H9 (cell line): ENCODE measurements around the gene BRPF1. TPM values are rescaled to one million over a fixed set of nuclear protein-coding genes. Genes with fewer than 3 reads are reported as not detected.

Experiments used
- DNase-seq: peaks from one replicate; pipeline ENCODE4 v3.0.0-alpha.2; 2017
- H2AFZ ChIP-seq: one replicate; pipeline ENCODE4 v1.6.1; 2013; ENCODE audit warnings: mild to moderate bottlenecking, low read length, control low read depth, moderate library complexity
- H2AK5ac ChIP-seq: 2 replicates; pipeline ENCODE4 v1.6.1; 2013; ENCODE audit warnings: low read length, control low read depth, mixed read lengths; ENCODE audit not compliant: insufficient read length
- H2BK120ac ChIP-seq: one replicate; pipeline ENCODE4 v1.6.1; 2013; ENCODE audit warnings: low read depth, mild to moderate bottlenecking, low read length, control low read depth, inconsistent platforms; ENCODE audit not compliant: poor library complexity, severe bottlenecking
- H2BK12ac ChIP-seq: 2 replicates; pipeline ENCODE4 v1.6.1; 2013; ENCODE audit warnings: low read length, control low read depth, mixed read lengths, low read depth; ENCODE audit not compliant: insufficient read length
- H2BK15ac ChIP-seq: 2 replicates; pipeline ENCODE4 v1.6.1; 2013; ENCODE audit warnings: low read depth, low read length, control low read depth
- H2BK20ac ChIP-seq: one replicate; pipeline ENCODE4 v1.6.1; 2013; ENCODE audit warnings: low read depth, mild to moderate bottlenecking, low read length, control low read depth, inconsistent platforms; ENCODE audit not compliant: poor library complexity, severe bottlenecking
- H2BK5ac ChIP-seq: 2 replicates; pipeline ENCODE4 v1.6.1; 2013; ENCODE audit warnings: low read length, control low read depth, mixed read lengths; ENCODE audit not compliant: insufficient read length
- H3K14ac ChIP-seq: 2 replicates; pipeline ENCODE4 v1.6.1; 2013; ENCODE audit warnings: low read length, control low read depth; ENCODE audit not compliant: insufficient read depth
- H3K18ac ChIP-seq: 2 replicates; pipeline ENCODE4 v1.6.1; 2013; ENCODE audit warnings: low read depth, mild to moderate bottlenecking, mixed read lengths, low read length, control low read depth; ENCODE audit not compliant: insufficient read length
- H3K23ac ChIP-seq: 2 replicates; pipeline ENCODE4 v1.6.1; 2013; ENCODE audit warnings: low read length, control low read depth, mixed read lengths, low read depth; ENCODE audit not compliant: insufficient read length
- H3K23me2 ChIP-seq: 2 replicates; pipeline ENCODE4 v1.6.1; 2013; ENCODE audit warnings: low read depth, mild to moderate bottlenecking, mixed read lengths, low read length, control low read depth; ENCODE audit not compliant: insufficient read length, poor library complexity, severe bottlenecking
- H3K27ac ChIP-seq: 2 replicates; pipeline ENCODE4 v1.5.1; 2013; ENCODE audit warnings: low read length, control low read depth, mixed read lengths, low read depth; ENCODE audit not compliant: insufficient read length
- H3K27me3 ChIP-seq: 2 replicates; pipeline ENCODE4 v1.6.1; 2013; ENCODE audit warnings: low read length, control low read depth, inconsistent platforms; ENCODE audit not compliant: insufficient read depth
- H3K4ac ChIP-seq: 2 replicates; pipeline ENCODE4 v1.6.1; 2013; ENCODE audit warnings: low read depth, mild to moderate bottlenecking, control low read depth, inconsistent platforms, low read length, moderate library complexity
- H3K4me1 ChIP-seq: 2 replicates; pipeline ENCODE4 v1.6.1; 2013; ENCODE audit warnings: low read length, control low read depth, inconsistent platforms; ENCODE audit not compliant: insufficient read depth
- H3K4me2 ChIP-seq: 2 replicates; pipeline ENCODE4 v1.6.1; 2013; ENCODE audit warnings: low read length, control low read depth, mixed read lengths; ENCODE audit not compliant: insufficient read length, insufficient read depth
- H3K56ac ChIP-seq: 2 replicates; pipeline ENCODE4 v1.6.1; 2013; ENCODE audit warnings: low read depth, mild to moderate bottlenecking, mixed read lengths, low read length, control low read depth; ENCODE audit not compliant: insufficient read length
- H3K79me1 ChIP-seq: 2 replicates; pipeline ENCODE4 v1.6.1; 2013; ENCODE audit warnings: low read depth, mild to moderate bottlenecking, moderate library complexity, low read length, control low read depth, inconsistent platforms; ENCODE audit not compliant: insufficient read depth, poor library complexity, severe bottlenecking
- H3K79me2 ChIP-seq: 2 replicates; pipeline ENCODE4 v1.6.1; 2013; ENCODE audit warnings: low read length, control low read depth, inconsistent platforms; ENCODE audit not compliant: insufficient read depth
- H3K9ac ChIP-seq: 2 replicates; pipeline ENCODE4 v1.6.1; 2013; ENCODE audit warnings: low read length, control low read depth, mixed read lengths; ENCODE audit not compliant: insufficient read length; ENCODE audit errors: extremely low read depth
- H3K9me3 ChIP-seq: one replicate; pipeline ENCODE4 v1.6.1; 2013; ENCODE audit warnings: low read depth, low read length, inconsistent platforms; ENCODE audit not compliant: control insufficient read depth
- H3T11ph ChIP-seq: one replicate; pipeline ENCODE4 v1.6.1; 2013; ENCODE audit warnings: mild to moderate bottlenecking, low read length, control low read depth, inconsistent platforms
- H4K20me1 ChIP-seq: one replicate; pipeline ENCODE4 v1.6.1; 2013; ENCODE audit not compliant: control insufficient read depth, insufficient read length, insufficient read depth
- H4K5ac ChIP-seq: 2 replicates; pipeline ENCODE4 v1.6.1; 2013; ENCODE audit warnings: low read depth, mild to moderate bottlenecking, mixed read lengths, low read length, control low read depth; ENCODE audit not compliant: insufficient read length
- H4K8ac ChIP-seq: replicated peaks from 2 replicates; pipeline ENCODE4 v1.6.1; 2013; ENCODE audit warnings: low read length, control low read depth, mixed read lengths, low read depth; ENCODE audit not compliant: insufficient read length
- H4K91ac ChIP-seq: 2 replicates; pipeline ENCODE4 v1.6.1; 2013; ENCODE audit warnings: low read depth, mild to moderate bottlenecking, moderate library complexity, mixed read lengths, low read length, control low read depth; ENCODE audit not compliant: insufficient read length
- H3K27ac Mint-ChIP-seq, 3 experiments: 2 replicates in 2 of 3; 3 replicates in 1 of 3; pipeline ENCODE4 v1.8.0; 2020 to 2021; ENCODE audit warnings: mixed read lengths in 3 of 3, mild to moderate bottlenecking in 1 of 3, moderate library complexity in 1 of 3
- H3K27me3 Mint-ChIP-seq: 2 replicates; pipeline ENCODE4 v1.8.0; 2021; ENCODE audit warnings: low read depth, mild to moderate bottlenecking, moderate library complexity, mixed read lengths
- H3K36me3 Mint-ChIP-seq, 3 experiments: 2 replicates in 2 of 3; 3 replicates in 1 of 3; pipeline ENCODE4 v1.8.0; 2020 to 2021; ENCODE audit warnings: low read depth in 3 of 3, mixed read lengths in 3 of 3; ENCODE audit not compliant: insufficient read depth in 1 of 3
- H3K4me1 Mint-ChIP-seq, 2 experiments: 2 replicates each; pipeline ENCODE4 v1.8.0; 2020; ENCODE audit warnings: mixed read lengths in 2 of 2
- H3K4me3 Mint-ChIP-seq, 2 experiments: 2 replicates in 1 of 2; 3 replicates in 1 of 2; pipeline ENCODE4 v1.8.0; 2020 to 2021; ENCODE audit warnings: mild to moderate bottlenecking in 2 of 2, mixed read lengths in 2 of 2, moderate library complexity in 1 of 2
- H3K9me3 Mint-ChIP-seq, 2 experiments: 2 replicates in 1 of 2; 3 replicates in 1 of 2; pipeline ENCODE4 v1.8.0; 2020; ENCODE audit warnings: mild to moderate bottlenecking in 2 of 2, mixed read lengths in 2 of 2, moderate library complexity in 1 of 2
- WGBS: extraction: QIAGEN DNeasy Blood & Tissue Kit; methylation state at CpG from one replicate; pipeline ENCODE4 v1.1.7; 2013; ENCODE audit warnings: missing lambda C conversion rate, low lambda C conversion rate, mixed read lengths; ENCODE audit not compliant: insufficient read length; ENCODE audit errors: extremely low coverage; 5-methylcytosine and 5-hydroxymethylcytosine counted together
- total RNA-seq: library from RNA; stranded (reverse); gene quantifications from 2 replicates; pipeline ENCODE4 v1.2.1, GENCODE V29; 2021
- TF ChIP-seq, protein P1 (sequence below): fragments of 200-600 bp; sonication (generic); conservative IDR thresholded peaks from 3 replicates; pipeline ENCODE4 v1.8.0; 2021; ENCODE audit warnings: antibody characterized with exemption, mild to moderate bottlenecking

BRPF1 gene
- total RNA-seq, 1 experiment from 2014 or later, result 38.6 TPM

DNA sequence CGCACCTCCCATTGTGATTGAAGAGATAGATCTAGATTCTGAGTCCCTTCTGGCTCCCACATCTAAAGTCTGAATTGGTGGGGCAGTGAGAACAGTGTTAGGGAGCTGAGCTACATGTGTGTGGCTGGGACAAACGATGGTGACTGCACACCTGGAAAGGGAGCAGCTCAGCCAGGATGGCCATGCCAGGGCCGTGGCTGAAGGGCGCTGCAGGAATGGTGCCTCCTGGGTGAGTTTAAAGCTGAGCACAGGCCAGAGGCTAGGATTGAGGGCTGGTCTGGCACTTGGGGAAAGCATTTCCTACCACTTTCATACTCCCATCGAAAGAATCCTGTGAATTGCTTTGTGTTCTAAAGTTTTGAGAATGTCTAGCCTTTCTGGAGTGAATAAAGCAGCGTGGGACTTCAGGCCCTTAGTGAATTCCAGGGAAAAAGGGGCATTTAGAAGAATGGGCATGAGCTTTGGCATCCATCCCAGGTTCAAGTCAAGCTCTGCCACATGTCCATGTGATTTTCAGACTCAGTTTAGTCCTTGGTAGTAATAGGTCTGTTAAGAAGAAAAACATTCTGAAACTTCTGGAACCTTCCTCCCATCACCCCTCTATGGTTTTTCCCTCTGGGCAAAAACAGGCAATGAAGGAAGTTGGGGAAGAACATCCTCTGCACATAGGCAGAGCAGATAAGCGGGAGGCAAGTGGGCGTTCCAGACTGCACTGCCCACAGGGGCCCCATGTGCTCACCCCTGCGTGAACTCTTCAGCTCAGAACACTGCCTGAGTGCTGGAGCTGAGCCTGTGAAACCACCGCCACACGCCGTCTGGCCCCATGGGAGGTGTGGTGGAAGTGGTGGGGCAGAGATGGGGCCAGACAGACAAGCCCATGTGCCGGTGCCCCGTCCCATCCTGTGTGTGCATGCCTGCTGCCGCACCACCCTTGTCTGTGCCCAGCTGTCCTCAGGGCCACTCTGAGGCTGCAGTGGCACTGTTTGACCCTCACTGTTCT, 40.8 kb upstream of the BRPF1 start:
- DNase-seq, result no peak
- H2BK120ac ChIP-seq, result no peak overlapping the region
- H2BK20ac ChIP-seq, result no peak overlapping the region
- H3K27me3 ChIP-seq, result no peaks in the 10 kb centered on the region
- no peak overlapping the region for H3K4me2 ChIP-seq
- no peak overlapping the region for H3K4ac ChIP-seq
- no peaks in the 10 kb centered on the region for H3K9me3 ChIP-seq
- Mint-ChIP-seq H3K27ac (no peak overlapping the region), H3K9me3 (no peaks in the 10 kb centered on the region), H3K4me1 (no peaks in the 10 kb centered on the region; a peak in 1 of 4 replicates), H3K27me3 (no peaks in the 10 kb centered on the region; the same call in 1 of the 2 replicates), H3K4me3 (no peak overlapping the region), H3K36me3 (peaks cover 9 to 55% (median 29%) of the 10 kb centered on the region in 3 experiments; a peak in 6 of 7 replicates)
- H2AFZ ChIP-seq, result no peak overlapping the region
- H3K23ac ChIP-seq, result no peak overlapping the region
- no peak overlapping the region for H4K5ac ChIP-seq
- no peak overlapping the region for H3K14ac ChIP-seq
- TF ChIP-seq, protein P1, sequence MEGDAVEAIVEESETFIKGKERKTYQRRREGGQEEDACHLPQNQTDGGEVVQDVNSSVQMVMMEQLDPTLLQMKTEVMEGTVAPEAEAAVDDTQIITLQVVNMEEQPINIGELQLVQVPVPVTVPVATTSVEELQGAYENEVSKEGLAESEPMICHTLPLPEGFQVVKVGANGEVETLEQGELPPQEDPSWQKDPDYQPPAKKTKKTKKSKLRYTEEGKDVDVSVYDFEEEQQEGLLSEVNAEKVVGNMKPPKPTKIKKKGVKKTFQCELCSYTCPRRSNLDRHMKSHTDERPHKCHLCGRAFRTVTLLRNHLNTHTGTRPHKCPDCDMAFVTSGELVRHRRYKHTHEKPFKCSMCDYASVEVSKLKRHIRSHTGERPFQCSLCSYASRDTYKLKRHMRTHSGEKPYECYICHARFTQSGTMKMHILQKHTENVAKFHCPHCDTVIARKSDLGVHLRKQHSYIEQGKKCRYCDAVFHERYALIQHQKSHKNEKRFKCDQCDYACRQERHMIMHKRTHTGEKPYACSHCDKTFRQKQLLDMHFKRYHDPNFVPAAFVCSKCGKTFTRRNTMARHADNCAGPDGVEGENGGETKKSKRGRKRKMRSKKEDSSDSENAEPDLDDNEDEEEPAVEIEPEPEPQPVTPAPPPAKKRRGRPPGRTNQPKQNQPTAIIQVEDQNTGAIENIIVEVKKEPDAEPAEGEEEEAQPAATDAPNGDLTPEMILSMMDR, result no peak
- no CpG with 5 or more reads among the region's 15 CpGs for WGBS
- no peaks in the 10 kb centered on the region for H3K23me2 ChIP-seq
- H2AK5ac ChIP-seq, result no peak overlapping the region
- no peak overlapping the region for H3T11ph ChIP-seq
- no peak overlapping the region for H3K27ac ChIP-seq
- H3K79me1 ChIP-seq, result no peaks in the 10 kb centered on the region
- no peaks in the 10 kb centered on the region for H4K20me1 ChIP-seq
- H2BK12ac ChIP-seq, result no peak overlapping the region
- H3K4me1 ChIP-seq, result no peaks in the 10 kb centered on the region
- no peak overlapping the region for H3K9ac ChIP-seq
- H3K18ac ChIP-seq, result no peak overlapping the region
- no peaks in the 10 kb centered on the region for H3K79me2 ChIP-seq
- no peak overlapping the region for H4K8ac ChIP-seq
- no peak overlapping the region for H2BK5ac ChIP-seq
- H3K56ac ChIP-seq, result no peak overlapping the region
- H4K91ac ChIP-seq, result no peak overlapping the region
- H2BK15ac ChIP-seq, result no peak overlapping the region
